Tibial nerve (tissue), 3 donors: ENCODE data around the gene GALNT10.

ENCODE experiments used
- POLR2A ChIP-seq, 2 donors: fragments of 450-650 bp; IDR thresholded peaks; one replicate each; pipeline ENCODE4 v1.6.1; 2017; ENCODE audit warnings: antibody characterized with exemption in 2 of 2, mild to moderate bottlenecking in 2 of 2, moderate library complexity in 2 of 2
- TF ChIP-seq, protein P1 (sequence below), 5 experiments: fragments of 200-600 bp in 3 of 5; fragments of 450-650 bp in 2 of 5; sonication (generic) in 3 of 5; IDR thresholded peaks; one replicate each; pipeline ENCODE4 v1.5.1; 2016 to 2019; ENCODE audit warnings: antibody characterized with exemption in 5 of 5, mild to moderate bottlenecking in 3 of 5, moderate library complexity in 2 of 5

DNA sequence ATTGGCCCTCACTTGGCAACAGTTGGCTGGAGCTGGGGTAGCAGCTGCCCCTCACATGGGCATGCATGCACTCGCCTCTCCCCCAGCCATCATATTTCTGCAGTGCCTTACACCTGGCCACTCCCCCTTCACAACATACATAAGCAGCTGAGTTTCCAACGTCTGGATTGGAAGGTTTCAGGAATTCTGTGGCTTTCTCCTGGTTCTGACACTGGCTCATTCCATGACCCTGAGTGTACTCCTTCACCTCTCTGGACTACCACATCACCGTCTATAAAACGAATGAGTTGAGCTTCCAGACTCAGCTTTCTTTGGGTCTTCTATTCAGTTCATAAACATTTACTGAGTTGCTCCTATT, 84.3 kb downstream of the GALNT10 start:
- no peak for TF ChIP-seq POLR2A (IDR thresholded peaks at IDR 0.05)
- TF ChIP-seq, protein P1, sequence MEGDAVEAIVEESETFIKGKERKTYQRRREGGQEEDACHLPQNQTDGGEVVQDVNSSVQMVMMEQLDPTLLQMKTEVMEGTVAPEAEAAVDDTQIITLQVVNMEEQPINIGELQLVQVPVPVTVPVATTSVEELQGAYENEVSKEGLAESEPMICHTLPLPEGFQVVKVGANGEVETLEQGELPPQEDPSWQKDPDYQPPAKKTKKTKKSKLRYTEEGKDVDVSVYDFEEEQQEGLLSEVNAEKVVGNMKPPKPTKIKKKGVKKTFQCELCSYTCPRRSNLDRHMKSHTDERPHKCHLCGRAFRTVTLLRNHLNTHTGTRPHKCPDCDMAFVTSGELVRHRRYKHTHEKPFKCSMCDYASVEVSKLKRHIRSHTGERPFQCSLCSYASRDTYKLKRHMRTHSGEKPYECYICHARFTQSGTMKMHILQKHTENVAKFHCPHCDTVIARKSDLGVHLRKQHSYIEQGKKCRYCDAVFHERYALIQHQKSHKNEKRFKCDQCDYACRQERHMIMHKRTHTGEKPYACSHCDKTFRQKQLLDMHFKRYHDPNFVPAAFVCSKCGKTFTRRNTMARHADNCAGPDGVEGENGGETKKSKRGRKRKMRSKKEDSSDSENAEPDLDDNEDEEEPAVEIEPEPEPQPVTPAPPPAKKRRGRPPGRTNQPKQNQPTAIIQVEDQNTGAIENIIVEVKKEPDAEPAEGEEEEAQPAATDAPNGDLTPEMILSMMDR (IDR thresholded peaks at IDR 0.05) = no peak
